NCI-H446 (cell line): ENCODE measurements around the gene DEFB123.

Experiments
- DNase-seq, 2 experiments: peaks; one replicate each; lab custom pipeline; 2025; lab: John Stamatoyannopoulos, UW

The DEFB123 gene

GRCh38 chr20:31474097-31474436 is 33.6 kb downstream of the DEFB123 start:
- DNase-seq = no peak

- no peak for DNase-seq
Observed at GRCh38 chr20:31474758-31475427, 34.5 kb downstream of the DEFB123 start, which contains the start of the genes DEFB124 and REM1. DEFB124 (minus strand) TSS chr20:31475127; CDS start chr20:31473013, 2,114 bp downstream. REM1 (plus strand) TSS chr20:31475288; CDS start chr20:31476446, 1,158 bp downstream.

- no peak for DNase-seq
Observed at GRCh38 chr20:31475472-31476293, 35.3 kb downstream of the DEFB123 start.

- DNase-seq = peak in 1 of 2 experiments; percentile 5
Observed at GRCh38 chr20:31476294-31476585, 35.8 kb downstream of the DEFB123 start.

- DNase-seq = peak in 1 of 2 experiments; percentile 61
Observed at GRCh38 chr20:31476643-31477215, 36.3 kb downstream of the DEFB123 start.

GRCh38 chr20:31484001-31484400 is 43.6 kb downstream of the DEFB123 start:
- no peak for DNase-seq

- DNase-seq = no peak
Observed at GRCh38 chr20:31485450-31486339, 45.3 kb downstream of the DEFB123 start.

GRCh38 chr20:31488115-31488514 is 47.7 kb downstream of the DEFB123 start:
- DNase-seq = no peak

- DNase-seq = no peak
Observed at GRCh38 chr20:31489152-31489551, 48.7 kb downstream of the DEFB123 start.

GRCh38 chr20:31490752-31491151 is 50.3 kb downstream of the DEFB123 start:
- no peak for DNase-seq

GRCh38 chr20:31494131-31494530 is 53.7 kb downstream of the DEFB123 start:
- no peak for DNase-seq

- DNase-seq = peak; percentile 24 to 67
Observed at GRCh38 chr20:31496761-31497295, 56.4 kb downstream of the DEFB123 start.

GRCh38 chr20:31497838-31498540 is 57.6 kb downstream of the DEFB123 start:
- no peak for DNase-seq
